ENCODE results near the gene TMEM221. TPM values are rescaled to one million over a fixed set of nuclear protein-coding genes. Genes with fewer than 3 reads are reported as not detected.

Gene TMEM221
- total and polyA plus RNA-seq, 2 donors (not counting 3 experiments of a cell fraction or from before 2014, with no cell fraction given), result 0.08 TPM; not detected in 1

DNA sequence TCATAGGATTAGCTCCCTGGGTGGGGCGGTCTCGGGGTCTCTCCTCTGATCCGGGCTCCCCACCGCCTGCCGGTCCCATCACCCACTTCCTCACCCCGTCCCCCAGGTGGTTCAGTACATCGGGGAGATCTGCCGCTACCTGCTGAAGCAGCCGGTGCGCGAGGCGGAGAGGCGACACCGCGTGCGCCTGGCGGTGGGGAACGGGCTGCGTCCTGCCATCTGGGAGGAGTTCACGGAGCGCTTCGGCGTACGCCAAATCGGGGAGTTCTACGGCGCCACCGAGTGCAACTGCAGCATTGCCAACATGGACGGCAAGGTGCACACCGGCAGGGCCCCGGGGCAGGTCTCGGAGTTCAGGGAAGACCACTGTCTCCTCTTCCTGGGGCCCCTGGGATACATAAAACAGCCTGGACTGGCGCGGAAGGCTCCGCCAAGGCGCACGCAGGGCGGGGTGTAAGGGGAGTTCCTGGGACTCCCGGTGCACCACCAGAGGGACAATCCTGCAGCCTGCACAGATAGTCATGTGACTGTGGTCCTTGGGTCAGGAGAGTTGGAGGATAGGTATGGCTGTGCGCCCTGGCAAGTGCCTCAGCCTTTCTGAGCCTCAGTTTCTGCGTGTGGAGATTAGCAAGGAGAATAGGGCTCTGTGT, 48.8 kb upstream of the TMEM221 start:
- CTCF ChIA-PET, result interaction anchor here (0.9 to 4.3 kb wide), 11 partner anchors 12 to 269 kb away, joined by 3 to 67 read pairs (median 18); partner anchors contain the start of genes PGLS and SLC27A1
- no peak for DNase-seq (ENCODE audit: low read depth, low spot score)
- Histone ChIP-seq H3K27ac (ENCODE audit: insufficient read depth, low read depth, low read length) (no peak overlapping the region), H4K20me1 (replicated peaks; ENCODE audit: control insufficient read depth, extremely low read depth, insufficient read depth, low read length) (no peaks in the 10 kb centered on the region), H3K27me3 (ENCODE audit: control insufficient read depth in 2 of 2, insufficient read depth in 2 of 2, low read length in 2 of 2) (no peaks in the 10 kb centered on the region), H3K4me2 (ENCODE audit: insufficient read depth, low read length) (no peak overlapping the region), H3K9me3 (replicated peaks; ENCODE audit: control insufficient read depth, insufficient read depth, low read length) (no peaks in the 10 kb centered on the region), H3K9ac (replicated peaks; ENCODE audit: extremely low read depth, insufficient read depth, low read length) (no peak overlapping the region), H3K79me2 (ENCODE audit: control insufficient read depth, insufficient read depth, low read length) (no peaks in the 10 kb centered on the region), H2AFZ (ENCODE audit: low read depth, low read length) (no peak overlapping the region), H3K4me3 (replicated peaks in 1 of 3; ENCODE audit: insufficient read depth in 1 of 3, low read depth in 1 of 3, low read length in 3 of 3) (no peak overlapping the region), H3K9me1 (replicated peaks; ENCODE audit: control insufficient read depth, extremely low read depth, insufficient read depth, low read length) (no peaks in the 10 kb centered on the region), H3K4me1 (ENCODE audit: control insufficient read depth, extremely low read depth, insufficient read depth, low read length) (peaks cover 12% of the 10 kb centered on the region), H3K36me3 (ENCODE audit: control insufficient read depth in 2 of 2, extremely low read depth in 1 of 2, insufficient read depth in 2 of 2, low read length in 2 of 2) (peaks cover 0 to 3% of the 10 kb centered on the region in 2 experiments)
- BruUV-seq (replicated peaks), result no TSS peak
- FAIRE-seq, result no peak
- TF ChIP-seq CTCF (IDR thresholded peaks at IDR 0.05; ENCODE audit: extremely low read depth in 1 of 2, insufficient read depth in 1 of 2, low read depth in 1 of 2, low read length in 2 of 2) (no peak), JUN (IDR thresholded peaks at IDR 0.05; ENCODE audit: borderline replicate concordance, insufficient read depth, insufficient read length, low read depth) (no peak), GATA2 (IDR thresholded peaks at IDR 0.05; ENCODE audit: insufficient read depth, insufficient read length, low read depth, low read length) (no peak), MYC (IDR thresholded peaks at IDR 0.05; ENCODE audit: low read depth, low read length) (no peak), POLR2A (IDR thresholded peaks at IDR 0.05; ENCODE audit: low read depth, low read length) (no peak), FOS (IDR thresholded peaks at IDR 0.05; ENCODE audit: borderline replicate concordance, insufficient read depth, low read length) (no peak), POLR2AphosphoS5 (IDR thresholded peaks at IDR 0.05; ENCODE audit: insufficient read depth, low read depth, low read length) (no peak), EZH2 (IDR thresholded peaks at IDR 0.05; ENCODE audit: borderline replicate concordance, low read depth, low read length, severe bottlenecking) (no peak)
- TF ChIP-seq, protein P1, sequence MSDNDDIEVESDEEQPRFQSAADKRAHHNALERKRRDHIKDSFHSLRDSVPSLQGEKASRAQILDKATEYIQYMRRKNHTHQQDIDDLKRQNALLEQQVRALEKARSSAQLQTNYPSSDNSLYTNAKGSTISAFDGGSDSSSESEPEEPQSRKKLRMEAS (IDR thresholded peaks at IDR 0.05; ENCODE audit: insufficient read depth, insufficient read length), result no peak
- dilution Hi-C loops (cut with MboI; ENCODE audit: extremely low pct_ligation_motif_present, low sequenced_read_pairs), result no loop called here
- POLR2A ChIA-PET, result no interaction called here
- intact Hi-C loops (cut with micrococcal nuclease), result no loop called here

All from endothelial cell of umbilical vein (primary cell).